SU-DHL-6 (cell line): ENCODE measurements around the gene KCNMB2.
A peak's percentile ranks its signal among the peaks of the same experiment; 100 is the strongest.

Experiments
- H2AFZ ChIP-seq: fragments of 200-600 bp; sonication (generic); 2 replicates; pipeline ENCODE4 v1.6.1; 2014; ENCODE audit warnings: low read depth, mild to moderate bottlenecking, moderate library complexity, mixed read lengths, antibody characterized with exemption, low read length; ENCODE audit not compliant: severe bottlenecking
- H3F3A ChIP-seq: fragments of 200-600 bp; shearing (Covaris generic); 2 replicates; pipeline ENCODE4 v1.6.0; 2016; ENCODE audit warnings: antibody characterized with exemption, mild to moderate bottlenecking; ENCODE audit not compliant: insufficient read depth
- H3K27ac ChIP-seq: fragments of 200-600 bp; sonication (generic); 2 replicates; pipeline ENCODE4 v1.5.1; 2016; ENCODE audit warnings: low read depth, mild to moderate bottlenecking, low read length, moderate library complexity, mixed read lengths
- H3K27me3 ChIP-seq: fragments of 200-600 bp; sonication (generic), shearing (Covaris generic); 2 replicates; pipeline ENCODE4 v1.6.0; 2014; ENCODE audit warnings: mild to moderate bottlenecking, low read length
- H3K36me3 ChIP-seq: fragments of 200-600 bp; sonication (generic); 2 replicates; pipeline ENCODE4 v1.6.1; 2014; ENCODE audit warnings: mild to moderate bottlenecking, low read length, mixed read lengths
- H3K4me2 ChIP-seq: fragments of 300-600, 200-600 bp; shearing (Covaris generic), sonication (generic); 2 replicates; pipeline ENCODE4 v1.6.0; 2014; ENCODE audit warnings: low read length, low read depth, mild to moderate bottlenecking; ENCODE audit not compliant: poor library complexity, severe bottlenecking
- H3K4me3 ChIP-seq: fragments of 200-600 bp; sonication (generic); 2 replicates; pipeline ENCODE4 v1.5.1; 2014; ENCODE audit warnings: antibody characterized with exemption, low read length, mild to moderate bottlenecking, mixed read lengths; ENCODE audit not compliant: insufficient read depth, poor library complexity, severe bottlenecking
- H3K79me2 ChIP-seq: fragments of 200-600 bp; sonication (generic); 2 replicates; pipeline ENCODE4 v1.6.1; 2014; ENCODE audit warnings: mild to moderate bottlenecking, low read length, moderate library complexity; ENCODE audit not compliant: insufficient read depth
- H3K9ac ChIP-seq: fragments of 200-600 bp; sonication (generic); 2 replicates; pipeline ENCODE4 v1.7.0; 2014; ENCODE audit warnings: mild to moderate bottlenecking, low read length
- H3K9me2 ChIP-seq: fragments of 200-600 bp; sonication (generic); replicated peaks from 2 replicates; pipeline ENCODE4 v1.6.1; 2014; ENCODE audit warnings: low read length; ENCODE audit not compliant: insufficient read depth
- H3K9me3 ChIP-seq: fragments of 200-600 bp; sonication (generic); 2 replicates; pipeline ENCODE4 v1.6.1; 2014; ENCODE audit warnings: low read length, mixed read lengths; ENCODE audit not compliant: insufficient read depth
- H4K20me1 ChIP-seq: fragments of 200-600 bp; sonication (generic); 2 replicates; pipeline ENCODE4 v1.6.1; 2014; ENCODE audit warnings: low read depth, mild to moderate bottlenecking, antibody characterized with exemption, low read length, moderate library complexity, mixed read lengths
- CTCF ChIP-seq: fragments of 200-600 bp; sonication (generic); IDR thresholded peaks from one replicate; pipeline ENCODE4 v1.5.1; 2017; ENCODE audit warnings: antibody characterized with exemption, mild to moderate bottlenecking, low read length, moderate library complexity; ENCODE audit not compliant: insufficient read depth, poor library complexity, severe bottlenecking
- EZH2phosphoT487 ChIP-seq: fragments of 200-600 bp; sonication (generic), shearing (Covaris generic); conservative IDR thresholded peaks from 2 replicates; pipeline ENCODE4 v1.6.1; 2018; ENCODE audit warnings: mild to moderate bottlenecking, antibody characterized with exemption, low read length, moderate library complexity, mixed read lengths

Gene KCNMB2

DNA sequence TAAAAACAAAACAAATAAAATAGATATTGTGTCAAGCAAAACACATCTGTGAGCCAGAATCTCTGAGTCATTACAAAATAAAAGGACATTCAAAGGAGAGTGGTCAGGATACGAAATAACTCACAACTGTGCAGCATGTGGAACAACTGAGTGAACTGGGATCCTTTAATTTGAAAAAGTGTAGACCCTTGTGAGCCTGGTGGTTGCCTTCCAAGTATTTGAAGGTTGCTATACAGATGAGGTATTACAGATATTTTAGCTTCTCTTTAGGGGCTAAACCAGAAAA is 26.7 kb downstream of the KCNMB2 start:
- H3K27me3 ChIP-seq: no peaks in the 10 kb centered on the region
- peaks cover 6% of the 10 kb centered on the region; the same call in 1 of the 2 replicates for H4K20me1 ChIP-seq
- peak overlapping the region; percentile 84 for H3K9ac ChIP-seq
- H3F3A ChIP-seq: peaks cover 60% of the 10 kb centered on the region
- peaks cover 67% of the 10 kb centered on the region for H3K36me3 ChIP-seq
- peak overlapping the region; percentile 94 for H3K4me3 ChIP-seq
- peaks cover 92% of the 10 kb centered on the region for H3K79me2 ChIP-seq
- peak overlapping the region; percentile 94 for H3K4me2 ChIP-seq
- H3K27ac ChIP-seq: peak overlapping the region; percentile 87
- TF ChIP-seq CTCF (no peak), EZH2phosphoT487 (no peak)
- no peaks in the 10 kb centered on the region for H3K9me2 ChIP-seq
- H3K9me3 ChIP-seq: 0 out of 2 replicates have a peak, but pooled peaks cover 5% of the 10 kb centered on the region
- H2AFZ ChIP-seq: no peak overlapping the region

GRCh38 chr3:178567611-178568010 is 31.4 kb downstream of the KCNMB2 start:
- Histone ChIP-seq H3K36me3 (peaks cover 76% of the 10 kb centered on the region), H3K4me3 (no peak overlapping the region), H4K20me1 (peaks cover 6% of the 10 kb centered on the region; the same call in 1 of the 2 replicates), H3K79me2 (peaks cover 98% of the 10 kb centered on the region), H2AFZ (no peak overlapping the region), H3K27ac (peak overlapping the region; percentile 41; the same call in 1 of the 2 replicates), H3F3A (peaks cover 56% of the 10 kb centered on the region), H3K4me2 (peak overlapping the region; percentile 94), H3K9ac (no peak overlapping the region), H3K9me2 (no peaks in the 10 kb centered on the region), H3K27me3 (no peaks in the 10 kb centered on the region), H3K9me3 (0 out of 2 replicates have a peak, but pooled peaks cover 5% of the 10 kb centered on the region)
- TF ChIP-seq EZH2phosphoT487 (no peak), CTCF (no peak)

GRCh38 chr3:178568155-178568731 is 32.0 kb downstream of the KCNMB2 start:
- peak overlapping the region; percentile 94 for H3K4me2 ChIP-seq
- H3K4me3 ChIP-seq: no peak overlapping the region
- H3K36me3 ChIP-seq: peaks cover 78% of the 10 kb centered on the region
- peaks cover 98% of the 10 kb centered on the region for H3K79me2 ChIP-seq
- H3K27ac ChIP-seq: peak overlapping the region; percentile 41; the same call in 1 of the 2 replicates
- peaks cover 6% of the 10 kb centered on the region; the same call in 1 of the 2 replicates for H4K20me1 ChIP-seq
- no peak overlapping the region for H2AFZ ChIP-seq
- 0 out of 2 replicates have a peak, but pooled peaks cover 5% of the 10 kb centered on the region for H3K9me3 ChIP-seq
- no peak overlapping the region for H3K9ac ChIP-seq
- H3F3A ChIP-seq: peaks cover 50% of the 10 kb centered on the region
- H3K27me3 ChIP-seq: no peaks in the 10 kb centered on the region
- no peaks in the 10 kb centered on the region for H3K9me2 ChIP-seq
- TF ChIP-seq CTCF (no peak), EZH2phosphoT487 (no peak)
